HG02981 (cell line): ENCODE data around the gene RAB10.
"Not testable (repeated sequence)": the region's sequence is repeated elsewhere in the genome, so short reads cannot be mapped to it uniquely, and the experiment has no call there.

ENCODE experiments used
- ATAC-seq: cut with Tn5 transposase; IDR thresholded peaks from one replicate; pipeline ENCODE4 v1.9.1; 2021; ENCODE audit warnings: mild to moderate bottlenecking, moderate library complexity; ENCODE audit not compliant: unreplicated experiment

The RAB10 gene

GRCh38 chr2:26033818-26034636 is at the start of gene RAB10:
Gene RAB10, plus strand, starts transcription at chr2:26034084. Its CDS starts 525 bp downstream, at chr2:26034609.
- ATAC-seq = peak; percentile 93

- ATAC-seq = no peak
Measured at GRCh38 chr2:25988134-25988533, 45.8 kb upstream of the RAB10 start.

- no peak for ATAC-seq
Measured at GRCh38 chr2:25989154-25989553, 44.7 kb upstream of the RAB10 start.

- ATAC-seq = no peak
Measured at GRCh38 chr2:25991965-25992364, 41.9 kb upstream of the RAB10 start.

GRCh38 chr2:25992556-25992955 is 41.3 kb upstream of the RAB10 start:
- ATAC-seq = no peak

GRCh38 chr2:25993049-25993448 is 40.8 kb upstream of the RAB10 start:
- ATAC-seq = no peak

- no peak for ATAC-seq
Measured at GRCh38 chr2:25994509-25994908, 39.4 kb upstream of the RAB10 start.

- ATAC-seq = no peak
Measured at GRCh38 chr2:25996844-25997243, 37.0 kb upstream of the RAB10 start.

- not testable (repeated sequence) for ATAC-seq
Measured at GRCh38 chr2:25998816-25999383, 35.0 kb upstream of the RAB10 start.

- not testable (repeated sequence) for ATAC-seq
Measured at GRCh38 chr2:25999406-25999805, 34.5 kb upstream of the RAB10 start.

- no peak for ATAC-seq
Measured at GRCh38 chr2:26000561-26001082, 33.3 kb upstream of the RAB10 start.

GRCh38 chr2:26001743-26002351 is 32.0 kb upstream of the RAB10 start:
- ATAC-seq = no peak

- no peak for ATAC-seq
Measured at GRCh38 chr2:26002632-26003310, 31.1 kb upstream of the RAB10 start.

GRCh38 chr2:26008095-26008494 is 25.8 kb upstream of the RAB10 start:
- ATAC-seq = no peak

GRCh38 chr2:26008851-26009566 is 24.9 kb upstream of the RAB10 start:
- no peak for ATAC-seq

- no peak for ATAC-seq
Measured at GRCh38 chr2:26009567-26009963, 24.3 kb upstream of the RAB10 start.

GRCh38 chr2:26010943-26011342 is 22.9 kb upstream of the RAB10 start:
- no peak for ATAC-seq

- no peak for ATAC-seq
Measured at GRCh38 chr2:26011609-26011989, 22.3 kb upstream of the RAB10 start.

GRCh38 chr2:26011990-26012856 is 21.7 kb upstream of the RAB10 start:
- no peak for ATAC-seq

GRCh38 chr2:26013668-26014067 is 20.2 kb upstream of the RAB10 start:
- ATAC-seq = no peak
